HUDEP-2 (cell line): ENCODE results near the gene CHCHD6.
"Not testable (repeated sequence)": the region's sequence is repeated elsewhere in the genome, so short reads cannot be mapped to it uniquely, and the experiment has no call there.

ENCODE experiments used
- DNase-seq, 76 experiments: peaks; one replicate each; lab custom pipeline; 2025; ENCODE audit not compliant: unreplicated experiment in 76 of 76; lab: John Stamatoyannopoulos, UW

CHCHD6 gene

GRCh38 chr3:126765187-126766069, 61.4 kb downstream of the CHCHD6 start:
- DNase-seq: no peak

- DNase-seq: no peak
These were observed 62.6 kb downstream of the CHCHD6 start for GRCh38 chr3:126766653-126767052.

- no peak for DNase-seq
These were observed 64.9 kb downstream of the CHCHD6 start for GRCh38 chr3:126768903-126769302.

- no peak for DNase-seq
These were observed 66.1 kb downstream of the CHCHD6 start for GRCh38 chr3:126770096-126770495.

GRCh38 chr3:126773167-126773566, 69.1 kb downstream of the CHCHD6 start:
- DNase-seq: no peak

GRCh38 chr3:126773783-126774182, 69.7 kb downstream of the CHCHD6 start:
- no peak for DNase-seq

- DNase-seq: no peak
These were observed 73.3 kb downstream of the CHCHD6 start for GRCh38 chr3:126777366-126777765.

- DNase-seq: no peak
These were observed 76.6 kb downstream of the CHCHD6 start for GRCh38 chr3:126780666-126781065.

GRCh38 chr3:126781406-126781805, 77.4 kb downstream of the CHCHD6 start:
- DNase-seq: no peak

- DNase-seq: no peak
These were observed 78.0 kb downstream of the CHCHD6 start for GRCh38 chr3:126781889-126782491.

GRCh38 chr3:126782536-126782935, 78.5 kb downstream of the CHCHD6 start:
- DNase-seq: no peak

- no peak for DNase-seq
These were observed 80.2 kb downstream of the CHCHD6 start for GRCh38 chr3:126784254-126784653.

GRCh38 chr3:126791320-126791719, 87.3 kb downstream of the CHCHD6 start:
- not testable (repeated sequence) for DNase-seq

- DNase-seq: no peak
These were observed 89.0 kb downstream of the CHCHD6 start for GRCh38 chr3:126792998-126793397.

GRCh38 chr3:126797563-126797962, 93.5 kb downstream of the CHCHD6 start:
- no peak for DNase-seq

- no peak for DNase-seq
These were observed 94.5 kb downstream of the CHCHD6 start for GRCh38 chr3:126798521-126798920.

GRCh38 chr3:126799099-126799498, 95.1 kb downstream of the CHCHD6 start:
- DNase-seq: no peak

GRCh38 chr3:126801312-126801711, 97.3 kb downstream of the CHCHD6 start:
- not testable (repeated sequence) for DNase-seq

- no peak for DNase-seq
These were observed 103.8 kb downstream of the CHCHD6 start for GRCh38 chr3:126807795-126808194.

GRCh38 chr3:126811530-126811929, 107.5 kb downstream of the CHCHD6 start:
- no peak for DNase-seq

GRCh38 chr3:126816298-126816697, 112.3 kb downstream of the CHCHD6 start:
- DNase-seq: no peak
